CD14-positive monocyte (primary cell): ENCODE measurements around the gene RPS6KA2. TPM values are rescaled to one million over a fixed set of nuclear protein-coding genes. Genes with fewer than 3 reads are reported as not detected.
A peak's percentile ranks its signal among the peaks of the same experiment; 100 is the strongest.

ENCODE experiments used
- DNase-seq, 3 donors: peaks; one replicate each; pipeline ENCODE4 v3.0.0-alpha.2; 2011 to 2022
- H2AFZ ChIP-seq: 2 replicates; pipeline ENCODE4 v1.6.0; 2012; ENCODE audit warnings: mild to moderate bottlenecking, low read depth, low read length, inconsistent platforms; ENCODE audit not compliant: insufficient read depth, poor library complexity, severe bottlenecking
- H3K27ac ChIP-seq, 2 donors: 1 replicate in 1 of 2; 2 replicates in 1 of 2; pipeline ENCODE4 v1.5.1; 2012 to 2013; ENCODE audit warnings: low read length in 2 of 2, control low read depth in 1 of 2, inconsistent platforms in 1 of 2, low read depth in 1 of 2, mild to moderate bottlenecking in 1 of 2
- H3K27me3 ChIP-seq, 2 donors: one replicate each; pipeline versions ENCODE4 v1.6.0 to v1.6.1; 2011 to 2013; ENCODE audit warnings: low read length in 2 of 2; ENCODE audit not compliant: control insufficient read depth in 2 of 2, insufficient read depth in 2 of 2
- H3K36me3 ChIP-seq, 2 donors: replicated peaks in 1 of 2; 1 replicate in 1 of 2; 2 replicates in 1 of 2; pipeline versions ENCODE4 v1.5.1 to v1.6.1; 2012 to 2013; ENCODE audit warnings: low read length in 2 of 2, control low read depth in 1 of 2, inconsistent platforms in 1 of 2, mild to moderate bottlenecking in 1 of 2; ENCODE audit not compliant: insufficient read depth in 2 of 2, control insufficient read depth in 1 of 2
- H3K4me1 ChIP-seq, 2 donors: 1 replicate in 1 of 2; 2 replicates in 1 of 2; pipeline versions ENCODE4 v1.5.1 to v1.6.1; 2012 to 2013; ENCODE audit warnings: low read length in 2 of 2, control low read depth in 1 of 2, inconsistent platforms in 1 of 2, mild to moderate bottlenecking in 1 of 2, moderate library complexity in 1 of 2; ENCODE audit not compliant: insufficient read depth in 2 of 2, control insufficient read depth in 1 of 2
- H3K4me2 ChIP-seq: replicated peaks from 2 replicates; pipeline ENCODE3; 2012; ENCODE audit warnings: low read length, moderate library complexity, mild to moderate bottlenecking; ENCODE audit not compliant: poor library complexity, severe bottlenecking; ENCODE audit errors: extremely low read depth
- H3K4me3 ChIP-seq, 3 experiments: fragments of 200-600 bp in 1 of 3; sonication (generic) in 1 of 3; replicated peaks in 1 of 3; 1 replicate in 2 of 3; 2 replicates in 1 of 3; pipeline ENCODE4 v1.5.1; 2011 to 2013; ENCODE audit warnings: low read length in 3 of 3, mild to moderate bottlenecking in 3 of 3, control low read depth in 2 of 3, low read depth in 2 of 3, inconsistent platforms in 1 of 3, moderate library complexity in 1 of 3
- H3K79me2 ChIP-seq: 2 replicates; pipeline ENCODE4 v1.6.0; 2012; ENCODE audit warnings: mild to moderate bottlenecking, control low read depth, inconsistent platforms, low read length, moderate library complexity; ENCODE audit not compliant: insufficient read depth
- H3K9ac ChIP-seq: 2 replicates; pipeline ENCODE4 v1.6.0; 2017; ENCODE audit warnings: low read length, mild to moderate bottlenecking; ENCODE audit not compliant: insufficient read depth, poor library complexity, severe bottlenecking
- H3K9me3 ChIP-seq, 2 donors: replicated peaks in 1 of 2; 1 replicate in 1 of 2; 2 replicates in 1 of 2; pipeline versions ENCODE4 v1.5.1 to v1.6.1; 2012 to 2013; ENCODE audit warnings: low read length in 2 of 2, control low read depth in 1 of 2; ENCODE audit not compliant: control insufficient read depth in 1 of 2, insufficient read depth in 1 of 2
- H4K20me1 ChIP-seq: 2 replicates; pipeline ENCODE4 v1.6.0; 2012; ENCODE audit warnings: mild to moderate bottlenecking, low read length, control low read depth, moderate library complexity; ENCODE audit not compliant: insufficient read depth
- H3K27ac Mint-ChIP-seq, 7 donors: one replicate each; pipeline ENCODE4 v1.8.0; 2020; ENCODE audit warnings: mild to moderate bottlenecking in 7 of 7, mixed read lengths in 7 of 7, moderate library complexity in 6 of 7, inconsistent platforms in 2 of 7
- H3K27me3 Mint-ChIP-seq, 3 donors: one replicate each; pipeline ENCODE4 v1.8.0; 2021 to 2022; ENCODE audit warnings: low read depth in 3 of 3, mild to moderate bottlenecking in 3 of 3, mixed read lengths in 3 of 3, moderate library complexity in 3 of 3, inconsistent platforms in 1 of 3
- H3K36me3 Mint-ChIP-seq, 2 donors: one replicate each; pipeline ENCODE4 v1.8.0; 2020; ENCODE audit warnings: mixed read lengths in 2 of 2, inconsistent platforms in 1 of 2, mild to moderate bottlenecking in 1 of 2
- H3K4me1 Mint-ChIP-seq: one replicate; pipeline ENCODE4 v1.8.0; 2020; ENCODE audit warnings: mild to moderate bottlenecking, mixed read lengths
- H3K4me3 Mint-ChIP-seq, 2 donors: one replicate each; pipeline ENCODE4 v1.8.0; 2020; ENCODE audit warnings: mild to moderate bottlenecking in 2 of 2, mixed read lengths in 2 of 2, moderate library complexity in 1 of 2
- H3K9me3 Mint-ChIP-seq, 7 donors: one replicate each; pipeline ENCODE4 v1.8.0; 2020 to 2022; ENCODE audit warnings: mixed read lengths in 7 of 7, mild to moderate bottlenecking in 6 of 7, moderate library complexity in 6 of 7, inconsistent platforms in 2 of 7
- CTCF ChIP-seq: fragments of 200-600 bp; IDR thresholded peaks from one replicate; pipeline ENCODE4 v1.8.0; 2022; ENCODE audit warnings: antibody characterized with exemption, mild to moderate bottlenecking
- WGBS: methylation state at CpG from one replicate; pipeline ENCODE4 v1.1.5; 2013; ENCODE audit warnings: missing lambda C conversion rate; ENCODE audit not compliant: insufficient coverage; 5-methylcytosine and 5-hydroxymethylcytosine counted together
- intact Hi-C, 2 donors: fragments of 100-400 bp; cut with micrococcal nuclease; formaldehyde crosslinking; loops; one replicate each; pipeline versions ENCODE4 v1.15.0 to v1.15.1; 2023
- polyA plus RNA-seq, 3 donors: library from polyadenylated mRNA; depleted of rRNA in 1 of 3; unstranded in 2 of 3; stranded (reverse) in 1 of 3; fragments of 300-500 nt in 2 of 3; fragments of >200 nt in 1 of 3; fragmentation: Illumina TruSeq in 2 of 3; gene quantifications; 1 replicate in 2 of 3; 2 replicates in 1 of 3; pipeline ENCODE4 v1.2.3, GENCODE V29; 2012 to 2021

RPS6KA2 gene
- polyA plus RNA-seq, 3 donors = 1.4 to 3.1 (median 1.9) TPM

- no peaks in the 10 kb centered on the region for H3K36me3 Mint-ChIP-seq
- 87% methylated on average over 6 of the region's 8 CpGs for WGBS
These were observed 59.9 kb downstream of the RPS6KA2 start for GRCh38 chr6:166567107-166567506.

More at GRCh38 chr6:166567107-166567506, 59.9 kb downstream of the RPS6KA2 start:
- Histone ChIP-seq H3K27me3 (no peaks in the 10 kb centered on the region), H3K4me3 (no peak overlapping the region), H4K20me1 (no peaks in the 10 kb centered on the region), H3K9me3 (no peaks in the 10 kb centered on the region), H3K4me1 (no peaks in the 10 kb centered on the region), H3K27ac (no peak overlapping the region), H3K9ac (no peak overlapping the region), H2AFZ (no peak overlapping the region), H3K4me2 (no peak overlapping the region), H3K79me2 (no peaks in the 10 kb centered on the region), H3K36me3 (no peaks in the 10 kb centered on the region)
- Mint-ChIP-seq H3K27me3 (peaks cover 8 to 10% (median 9%) of the 10 kb centered on the region in 3 donors), H3K4me3 (no peak overlapping the region), H3K4me1 (no peaks in the 10 kb centered on the region), H3K27ac (peak overlapping the region in 1 of 7 donors; percentile 35), H3K9me3 (peaks cover 0 to 1% (median 0%) of the 10 kb centered on the region in 7 donors)
- no peak for TF ChIP-seq CTCF
- intact Hi-C loops = no loop called here
- no peak for DNase-seq
